ENCODE data around the gene CPLANE1.
A peak's percentile ranks its signal among the peaks of the same experiment; 100 is the strongest.
"Not testable (repeated sequence)": the region's sequence is repeated elsewhere in the genome, so short reads cannot be mapped to it uniquely, and the experiment has no call there.

CPLANE1 gene

GRCh38 chr5:37248970-37249814, at the start of gene CPLANE1:
Gene CPLANE1, minus strand, starts transcription at chr5:37249376. Its CDS starts 1,678 bp downstream, at chr5:37247698.
- H3K4me3 ChIP-seq (ENCODE audit: low read length), result peak within 1 kb of the TSS; percentile 74
- DNase-seq (ENCODE audit: low read depth), result peak; percentile 64
- TF ChIP-seq CTCF (IDR thresholded peaks at IDR 0.05; ENCODE audit: insufficient read depth, low read depth, low read length, missing control alignments), result no peak

- DNase-seq (ENCODE audit: low read depth), result peak; percentile 63
- H3K4me3 ChIP-seq (ENCODE audit: low read length), result not testable (repeated sequence)
Measured at GRCh38 chr5:37296313-37296712, 47.1 kb upstream of the CPLANE1 start.

GRCh38 chr5:37283214-37283820, 34.1 kb upstream of the CPLANE1 start:
- no peak for TF ChIP-seq CTCF (IDR thresholded peaks at IDR 0.05; ENCODE audit: insufficient read depth, low read depth, low read length, missing control alignments)
- DNase-seq (ENCODE audit: low read depth), result no peak

GRCh38 chr5:37275511-37275910, 26.3 kb upstream of the CPLANE1 start:
- no peak for DNase-seq (ENCODE audit: low read depth)
- no peak for TF ChIP-seq CTCF (IDR thresholded peaks at IDR 0.05; ENCODE audit: insufficient read depth, low read depth, low read length, missing control alignments)
- H3K4me3 ChIP-seq (ENCODE audit: low read length), result no peak overlapping the region

More at GRCh38 chr5:37283214-37283820, 34.1 kb upstream of the CPLANE1 start:
- H3K4me3 ChIP-seq (ENCODE audit: low read length), result no peak overlapping the region

GRCh38 chr5:37272511-37272910, 23.3 kb upstream of the CPLANE1 start:
- H3K4me3 ChIP-seq (ENCODE audit: low read length), result no peak overlapping the region
- no peak for TF ChIP-seq CTCF (IDR thresholded peaks at IDR 0.05; ENCODE audit: insufficient read depth, low read depth, low read length, missing control alignments)
- peak; percentile 77 for DNase-seq (ENCODE audit: low read depth)

GRCh38 chr5:37268100-37268499, 18.9 kb upstream of the CPLANE1 start:
- DNase-seq (ENCODE audit: low read depth); H3K4me3 ChIP-seq (ENCODE audit: low read length): not testable (repeated sequence)

GRCh38 chr5:37255774-37256358, 6.7 kb upstream of the CPLANE1 start:
- no peak for TF ChIP-seq CTCF (IDR thresholded peaks at IDR 0.05; ENCODE audit: insufficient read depth, low read depth, low read length, missing control alignments)
- no peak overlapping the region for H3K4me3 ChIP-seq (ENCODE audit: low read length)
- DNase-seq (ENCODE audit: low read depth), result no peak
